Measurements from ENCODE around the gene VSTM4. TPM values are rescaled to one million over a fixed set of nuclear protein-coding genes. Genes with fewer than 3 reads are reported as not detected.

Gene VSTM4
- total and polyA plus RNA-seq, 2 donors (not counting 1 experiment from before 2014, with no cell fraction given), result not detected

GRCh38 chr10:49076741-49077521, 38.4 kb downstream of the VSTM4 start:
- no peaks in the 10 kb centered on the region for H3K36me3 ChIP-seq (replicated peaks in 1 of 2; ENCODE audit: control extremely low read depth in 1 of 2, control insufficient read depth in 1 of 2, extremely low read depth in 1 of 2, insufficient read depth in 2 of 2, low read length in 1 of 2)
- H3K4me3 ChIP-seq (ENCODE audit: control extremely low read depth in 1 of 5, extremely low read depth in 1 of 5, insufficient read depth in 1 of 5, low read depth in 2 of 5, low read length in 4 of 5), result no peak overlapping the region
- no peaks in the 10 kb centered on the region for H3K9me3 ChIP-seq (ENCODE audit: control extremely low read depth in 1 of 3, control insufficient read depth in 2 of 3, insufficient read depth in 1 of 3, low read length in 2 of 3)
- WGBS (ENCODE audit: insufficient coverage), result 52% methylated on average over 11 of the region's 13 CpGs
- H4K20me1 ChIP-seq (ENCODE audit: control insufficient read depth, insufficient read depth, low read length, poor library complexity, severe bottlenecking), result no peaks in the 10 kb centered on the region
- intact Hi-C loops (cut with micrococcal nuclease), result no loop called here
- DNase-seq (no peak), ATAC-seq (ENCODE audit: low read depth) (no peak)
- no peak overlapping the region for H3K4me2 ChIP-seq (replicated peaks; ENCODE audit: low read depth, low read length, poor library complexity, severe bottlenecking)
- H3K79me2 ChIP-seq (ENCODE audit: control insufficient read depth, insufficient read depth, low read length), result no peaks in the 10 kb centered on the region
- H3K4me1 ChIP-seq (ENCODE audit: control insufficient read depth in 2 of 2, insufficient read depth in 2 of 2, low read length in 2 of 2), result no peaks in the 10 kb centered on the region
- peaks cover 29% of the 10 kb centered on the region for H3K27me3 Mint-ChIP-seq
- no peak overlapping the region for H3K27ac Mint-ChIP-seq
- no peak overlapping the region for H3K4me3 Mint-ChIP-seq
- no peaks in the 10 kb centered on the region for H3K9me3 Mint-ChIP-seq (ENCODE audit: insufficient read depth)
- no peak overlapping the region for H3K9ac ChIP-seq (ENCODE audit: low read length)
- ChIA-PET POLR2A (no interaction called here), CTCF (no interaction called here)
- no peak overlapping the region for H3K27ac ChIP-seq (ENCODE audit: low read length in 2 of 2)
- no peaks in the 10 kb centered on the region for H3K4me1 Mint-ChIP-seq
- TF ChIP-seq EZH2 (IDR thresholded peaks at IDR 0.05; ENCODE audit: borderline replicate concordance, insufficient read depth, low read depth, low read length, poor library complexity, severe bottlenecking) (no peak), CTCF (IDR thresholded peaks at IDR 0.05) (no peak)
- no peak overlapping the region for H2AFZ ChIP-seq (ENCODE audit: insufficient read depth, low read depth, low read length, poor library complexity, severe bottlenecking)
- peaks cover 0 to 4% (median 1%) of the 10 kb centered on the region in 4 experiments for H3K27me3 ChIP-seq (replicated peaks in 1 of 4; ENCODE audit: control extremely low read depth in 1 of 4, control insufficient read depth in 3 of 4, insufficient read depth in 4 of 4, low read length in 3 of 4)

GRCh38 chr10:49076319-49076718, 39.0 kb downstream of the VSTM4 start:
- POLR2A ChIA-PET, result no interaction called here
- no peak overlapping the region for H3K4me3 Mint-ChIP-seq

More at GRCh38 chr10:49076319-49076718, 39.0 kb downstream of the VSTM4 start:
- peaks cover 0 to 4% (median 1%) of the 10 kb centered on the region in 4 experiments for H3K27me3 ChIP-seq (replicated peaks in 1 of 4; ENCODE audit: control extremely low read depth in 1 of 4, control insufficient read depth in 3 of 4, insufficient read depth in 4 of 4, low read length in 3 of 4)
- H3K4me1 Mint-ChIP-seq, result no peaks in the 10 kb centered on the region
- 53% methylated on average over 7 of the region's 7 CpGs for WGBS (ENCODE audit: insufficient coverage)
- no peak for ATAC-seq (ENCODE audit: low read depth)
- H3K27me3 Mint-ChIP-seq, result peaks cover 29% of the 10 kb centered on the region
- H3K9me3 Mint-ChIP-seq (ENCODE audit: insufficient read depth), result no peaks in the 10 kb centered on the region
- no peaks in the 10 kb centered on the region for H3K79me2 ChIP-seq (ENCODE audit: control insufficient read depth, insufficient read depth, low read length)
- no peaks in the 10 kb centered on the region for H3K36me3 ChIP-seq (replicated peaks in 1 of 2; ENCODE audit: control extremely low read depth in 1 of 2, control insufficient read depth in 1 of 2, extremely low read depth in 1 of 2, insufficient read depth in 2 of 2, low read length in 1 of 2)
- H3K27ac ChIP-seq (ENCODE audit: low read length in 2 of 2), result no peak overlapping the region
- no peak for DNase-seq
- no peak overlapping the region for H3K27ac Mint-ChIP-seq
- H3K9ac ChIP-seq (ENCODE audit: low read length), result no peak overlapping the region
- no peak overlapping the region for H3K4me2 ChIP-seq (replicated peaks; ENCODE audit: low read depth, low read length, poor library complexity, severe bottlenecking)
- no peak overlapping the region for H2AFZ ChIP-seq (ENCODE audit: insufficient read depth, low read depth, low read length, poor library complexity, severe bottlenecking)
- peaks cover 0 to 3% (median 0%) of the 10 kb centered on the region in 3 donors for H3K9me3 ChIP-seq (ENCODE audit: control extremely low read depth in 1 of 3, control insufficient read depth in 2 of 3, insufficient read depth in 1 of 3, low read length in 2 of 3)
- CTCF ChIA-PET, result no interaction called here
- intact Hi-C loops (cut with micrococcal nuclease), result no loop called here
- H3K4me3 ChIP-seq (ENCODE audit: control extremely low read depth in 1 of 5, extremely low read depth in 1 of 5, insufficient read depth in 1 of 5, low read depth in 2 of 5, low read length in 4 of 5), result no peak overlapping the region
- TF ChIP-seq EZH2 (IDR thresholded peaks at IDR 0.05; ENCODE audit: borderline replicate concordance, insufficient read depth, low read depth, low read length, poor library complexity, severe bottlenecking) (no peak), CTCF (IDR thresholded peaks at IDR 0.05) (no peak)
- H4K20me1 ChIP-seq (ENCODE audit: control insufficient read depth, insufficient read depth, low read length, poor library complexity, severe bottlenecking), result no peaks in the 10 kb centered on the region
- H3K4me1 ChIP-seq (ENCODE audit: control insufficient read depth in 2 of 2, insufficient read depth in 2 of 2, low read length in 2 of 2), result no peaks in the 10 kb centered on the region

Measured in B cell (primary cell).